K562 (cell line): ENCODE results near the gene KAZALD1.

Experiments used
- JUN ChIP-seq, 2 experiments: sonication (generic) in 1 of 2; formaldehyde crosslinking in 1 of 2; IDR thresholded peaks; 2 replicates each; pipeline versions ENCODE4 v1.6.1 to v1.8.0; 2012 to 2022; ENCODE audit warnings: borderline replicate concordance in 2 of 2, mild to moderate bottlenecking in 2 of 2, improper control_type of control experiment in 1 of 2, low read depth in 1 of 2, low read length in 1 of 2, missing genetic modification reagents in 1 of 2
- MBD1 ChIP-seq: fragments of 250-450 bp; sonication (Bioruptor Pico); IDR thresholded peaks from 2 replicates; pipeline ENCODE4 v1.8.0; 2022; ENCODE audit warnings: inconsistent platforms
- POLR2AphosphoS5 ChIP-seq: IDR thresholded peaks from 2 replicates; pipeline ENCODE4 v1.6.1; 2011; ENCODE audit warnings: mild to moderate bottlenecking, low read depth, low read length, moderate library complexity; ENCODE audit not compliant: control insufficient read depth, insufficient read depth
- RFX5 ChIP-seq: IDR thresholded peaks from 2 replicates; pipeline ENCODE4 v1.6.1; 2011; ENCODE audit warnings: low read depth, mild to moderate bottlenecking, improper control_type of control experiment, low read length
- ZNF512 ChIP-seq: IDR thresholded peaks from 2 replicates; pipeline ENCODE4 v1.6.1; 2016; ENCODE audit warnings: missing genetic modification characterization, missing compliant biosample characterization

GRCh38 chr10:101032637-101033224 is 29.1 kb upstream of the KAZALD1 start:
- TF ChIP-seq RFX5: no peak
- no peak for TF ChIP-seq POLR2AphosphoS5
- no peak for TF ChIP-seq JUN (IDR thresholded peaks at IDR 0.05; ENCODE audit: borderline replicate concordance, low read depth, low read length)
- TF ChIP-seq JUN (CRISPR knock-in tag; IDR thresholded peaks at IDR 0.05; ENCODE audit: borderline replicate concordance): no peak
- TF ChIP-seq ZNF512 (tag): no peak
- TF ChIP-seq MBD1 (CRISPR knock-in tag): no peak
